IMR-90 (cell line): ENCODE measurements around the gene LYZL6.

Experiments
- CHD1 ChIP-seq: IDR thresholded peaks from 2 replicates; pipeline ENCODE4 v1.6.1; 2012; ENCODE audit warnings: low read depth, low read length, improper control_type of control experiment
- MXI1 ChIP-seq: IDR thresholded peaks from 2 replicates; pipeline ENCODE4 v1.6.1; 2012; ENCODE audit warnings: low read depth, mild to moderate bottlenecking, low read length, moderate library complexity, borderline replicate concordance
- TF ChIP-seq, protein P1 (sequence below): conservative IDR thresholded peaks from 2 replicates; pipeline ENCODE4 v1.5.1; 2012; ENCODE audit warnings: mild to moderate bottlenecking, low read depth, low read length, improper control_type of control experiment

DNA sequence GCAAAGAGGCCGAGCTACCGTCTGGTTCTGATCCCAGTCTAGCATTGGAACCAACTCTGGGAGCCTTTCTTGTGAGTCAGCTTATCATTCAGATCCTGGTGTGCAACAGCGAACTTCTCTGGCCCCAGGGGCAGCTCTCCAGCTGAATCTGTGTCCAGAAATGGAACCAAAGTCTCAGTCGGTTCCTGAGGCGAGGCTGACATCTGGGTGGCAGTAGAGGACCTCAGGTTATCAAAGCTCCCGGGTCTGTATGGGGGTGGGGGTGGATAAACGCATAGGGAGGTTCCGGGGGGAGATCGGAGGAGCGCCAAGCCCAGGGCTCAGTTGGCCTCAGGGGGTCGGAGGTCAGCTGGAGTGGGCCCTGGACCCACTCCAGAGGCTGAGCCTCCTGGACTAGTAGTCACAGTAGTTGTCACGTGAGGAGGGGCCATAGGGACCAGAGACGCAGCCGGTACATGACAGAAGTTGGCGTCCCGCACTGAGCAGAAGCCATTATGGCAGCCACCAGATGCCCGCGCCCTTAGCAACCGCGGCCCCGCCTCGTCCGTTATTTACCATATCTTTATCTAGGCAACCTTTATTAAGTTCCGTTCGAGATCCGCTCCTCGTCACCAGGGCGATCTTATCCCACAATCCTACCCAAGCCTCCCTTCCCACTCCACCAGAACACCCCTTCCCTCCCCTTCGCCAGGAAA, 25.8 kb downstream of the LYZL6 start:
- TF ChIP-seq CHD1: no peak
- TF ChIP-seq, protein P1, sequence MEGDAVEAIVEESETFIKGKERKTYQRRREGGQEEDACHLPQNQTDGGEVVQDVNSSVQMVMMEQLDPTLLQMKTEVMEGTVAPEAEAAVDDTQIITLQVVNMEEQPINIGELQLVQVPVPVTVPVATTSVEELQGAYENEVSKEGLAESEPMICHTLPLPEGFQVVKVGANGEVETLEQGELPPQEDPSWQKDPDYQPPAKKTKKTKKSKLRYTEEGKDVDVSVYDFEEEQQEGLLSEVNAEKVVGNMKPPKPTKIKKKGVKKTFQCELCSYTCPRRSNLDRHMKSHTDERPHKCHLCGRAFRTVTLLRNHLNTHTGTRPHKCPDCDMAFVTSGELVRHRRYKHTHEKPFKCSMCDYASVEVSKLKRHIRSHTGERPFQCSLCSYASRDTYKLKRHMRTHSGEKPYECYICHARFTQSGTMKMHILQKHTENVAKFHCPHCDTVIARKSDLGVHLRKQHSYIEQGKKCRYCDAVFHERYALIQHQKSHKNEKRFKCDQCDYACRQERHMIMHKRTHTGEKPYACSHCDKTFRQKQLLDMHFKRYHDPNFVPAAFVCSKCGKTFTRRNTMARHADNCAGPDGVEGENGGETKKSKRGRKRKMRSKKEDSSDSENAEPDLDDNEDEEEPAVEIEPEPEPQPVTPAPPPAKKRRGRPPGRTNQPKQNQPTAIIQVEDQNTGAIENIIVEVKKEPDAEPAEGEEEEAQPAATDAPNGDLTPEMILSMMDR: no peak
- TF ChIP-seq MXI1: no peak
